SK-N-SH treated with all-trans-retinoic acid at 6 μM for 48 hours (cell line): ENCODE results near the gene RABGAP1L.
"Not testable (repeated sequence)": the region's sequence is repeated elsewhere in the genome, so short reads cannot be mapped to it uniquely, and the experiment has no call there.

Experiments
- ATAC-seq: fragments of 200-7000 bp; cut with Tn5 transposase; 3 replicates; pipeline ENCODE4 v1.9.1; 2020; ENCODE audit warnings: mild to moderate bottlenecking, moderate library complexity
- ARNTL ChIP-seq: fragments of 450-650 bp; formaldehyde crosslinking; IDR thresholded peaks from 2 replicates; pipeline ENCODE4 v1.5.0; 2020; ENCODE audit warnings: low read depth, mild to moderate bottlenecking, moderate library complexity, borderline replicate concordance
- BACH2 ChIP-seq: fragments of 250-450 bp; sonication (Bioruptor Pico); IDR thresholded peaks from 2 replicates; pipeline ENCODE4 v1.9.0; 2021; ENCODE audit warnings: mild to moderate bottlenecking, borderline replicate concordance
- CSDC2 ChIP-seq: fragments of 250-450 bp; sonication (Bioruptor Pico); IDR thresholded peaks from 2 replicates; pipeline ENCODE4 v1.5.0; 2020; ENCODE audit warnings: mild to moderate bottlenecking, moderate library complexity
- CSRNP3 ChIP-seq: fragments of 250-450 bp; sonication (Bioruptor Pico); IDR thresholded peaks from 2 replicates; pipeline ENCODE4 v1.5.1; 2021; ENCODE audit warnings: mild to moderate bottlenecking, moderate library complexity
- ESRRG ChIP-seq: fragments of 250-450 bp; sonication (Bioruptor Pico); IDR thresholded peaks from 2 replicates; pipeline ENCODE4 v1.6.1; 2021; ENCODE audit warnings: mild to moderate bottlenecking
- GLIS3 ChIP-seq: fragments of 250-450 bp; sonication (Bioruptor Pico); IDR thresholded peaks from 2 replicates; pipeline ENCODE4 v1.5.0; 2020; ENCODE audit warnings: mild to moderate bottlenecking, moderate library complexity
- ISL1 ChIP-seq: fragments of 250-450 bp; sonication (Bioruptor Pico); IDR thresholded peaks from 2 replicates; pipeline ENCODE4 v2.1.2; 2022; ENCODE audit warnings: mild to moderate bottlenecking, moderate library complexity
- OSR1 ChIP-seq: fragments of 250-450 bp; sonication (Bioruptor Pico); IDR thresholded peaks from 2 replicates; pipeline ENCODE4 v1.8.0; 2022; ENCODE audit warnings: moderate library complexity, mild to moderate bottlenecking, inconsistent platforms
- PATZ1 ChIP-seq: fragments of 250-450 bp; sonication (Bioruptor Pico); IDR thresholded peaks from 2 replicates; pipeline ENCODE4 v1.8.0; 2020; ENCODE audit warnings: mild to moderate bottlenecking, moderate library complexity, borderline replicate concordance
- PPARA ChIP-seq: fragments of 250-450 bp; sonication (Bioruptor Pico); IDR thresholded peaks from 2 replicates; pipeline ENCODE4 v1.5.0; 2020; ENCODE audit warnings: mild to moderate bottlenecking, borderline replicate concordance
- RARB ChIP-seq: fragments of 250-450 bp; sonication (Bioruptor Pico); IDR thresholded peaks from 2 replicates; pipeline ENCODE4 v1.8.0; 2021; ENCODE audit warnings: mild to moderate bottlenecking, moderate library complexity
- SNAI2 ChIP-seq: fragments of 250-450 bp; sonication (Bioruptor Pico); IDR thresholded peaks from 2 replicates; pipeline ENCODE4 v1.5.0; 2020; ENCODE audit warnings: mild to moderate bottlenecking, moderate library complexity
- TCF4 ChIP-seq: fragments of 250-450 bp; sonication (Bioruptor Pico); IDR thresholded peaks from 2 replicates; pipeline ENCODE4 v1.8.0; 2021; ENCODE audit warnings: mild to moderate bottlenecking, moderate library complexity, borderline replicate concordance
- TOX ChIP-seq: fragments of 250-450 bp; sonication (Bioruptor Pico); IDR thresholded peaks from 2 replicates; pipeline ENCODE4 v1.8.0; 2021; ENCODE audit warnings: mild to moderate bottlenecking, moderate library complexity, borderline replicate concordance
- ZC3H10 ChIP-seq: fragments of 250-450 bp; sonication (Bioruptor Pico); IDR thresholded peaks from 2 replicates; pipeline ENCODE4 v1.5.1; 2021; ENCODE audit warnings: mild to moderate bottlenecking, moderate library complexity
- ZFP3 ChIP-seq: fragments of 250-450 bp; sonication (Bioruptor Pico); IDR thresholded peaks from 2 replicates; pipeline ENCODE4 v1.5.0; 2020; ENCODE audit warnings: mild to moderate bottlenecking, moderate library complexity
- ZFP30 ChIP-seq: fragments of 450-650 bp; formaldehyde crosslinking; IDR thresholded peaks from 2 replicates; pipeline ENCODE4 v1.5.0; 2022; ENCODE audit warnings: mild to moderate bottlenecking, moderate library complexity
- ZNF565 ChIP-seq: fragments of 450-650 bp; formaldehyde crosslinking; conservative IDR thresholded peaks from 2 replicates; pipeline ENCODE4 v1.5.0; 2020; ENCODE audit warnings: low read depth, mild to moderate bottlenecking, moderate library complexity
- ZNF70 ChIP-seq: fragments of 450-650 bp; formaldehyde crosslinking; IDR thresholded peaks from 2 replicates; pipeline ENCODE4 v1.5.0; 2020; ENCODE audit warnings: mild to moderate bottlenecking, moderate library complexity
- ZNF8 ChIP-seq: fragments of 450-650 bp; formaldehyde crosslinking; IDR thresholded peaks from 2 replicates; pipeline ENCODE4 v1.5.0; 2020; ENCODE audit warnings: mild to moderate bottlenecking, moderate library complexity
- TF ChIP-seq, protein P1 (sequence below): fragments of 250-450 bp; sonication (Bioruptor Pico); IDR thresholded peaks from 2 replicates; pipeline ENCODE4 v1.5.1; 2020; ENCODE audit warnings: low read depth, mild to moderate bottlenecking, moderate library complexity
- TF ChIP-seq, protein P2 (sequence below): fragments of 250-450 bp; sonication (Bioruptor Pico); IDR thresholded peaks from 2 replicates; pipeline ENCODE4 v1.8.0; 2021; ENCODE audit warnings: low read depth, mild to moderate bottlenecking, moderate library complexity, borderline replicate concordance

Gene RABGAP1L

DNA sequence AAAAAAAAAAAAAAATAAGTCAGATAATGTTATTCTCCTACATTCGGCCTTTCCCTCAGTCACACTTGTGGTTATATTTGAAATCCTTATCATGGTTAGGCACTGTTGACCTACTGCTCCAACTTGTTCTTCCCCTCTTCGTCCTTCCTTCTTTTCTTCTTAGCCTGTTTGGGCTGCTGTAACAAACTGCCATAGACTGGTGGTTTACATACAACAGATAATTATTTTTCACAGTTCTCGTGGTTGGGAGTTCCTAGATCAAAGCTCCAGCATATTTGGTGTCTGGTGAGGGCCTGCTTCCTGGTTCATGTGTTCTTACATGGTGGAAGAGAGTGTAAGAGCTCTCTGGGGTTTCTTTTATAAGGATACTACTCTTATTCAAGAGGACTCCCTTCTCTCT is 73.4 kb downstream of the RABGAP1L start:
- TF ChIP-seq, protein P1, sequence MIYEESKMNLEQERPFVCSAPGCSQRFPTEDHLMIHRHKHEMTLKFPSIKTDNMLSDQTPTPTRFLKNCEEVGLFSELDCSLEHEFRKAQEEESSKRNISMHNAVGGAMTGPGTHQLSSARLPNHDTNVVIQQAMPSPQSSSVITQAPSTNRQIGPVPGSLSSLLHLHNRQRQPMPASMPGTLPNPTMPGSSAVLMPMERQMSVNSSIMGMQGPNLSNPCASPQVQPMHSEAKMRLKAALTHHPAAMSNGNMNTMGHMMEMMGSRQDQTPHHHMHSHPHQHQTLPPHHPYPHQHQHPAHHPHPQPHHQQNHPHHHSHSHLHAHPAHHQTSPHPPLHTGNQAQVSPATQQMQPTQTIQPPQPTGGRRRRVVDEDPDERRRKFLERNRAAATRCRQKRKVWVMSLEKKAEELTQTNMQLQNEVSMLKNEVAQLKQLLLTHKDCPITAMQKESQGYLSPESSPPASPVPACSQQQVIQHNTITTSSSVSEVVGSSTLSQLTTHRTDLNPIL: no peak
- no peak for TF ChIP-seq ARNTL
- no peak for TF ChIP-seq ZFP3 (CRISPR knock-in tag)
- no peak for TF ChIP-seq RARB (CRISPR knock-in tag)
- no peak for TF ChIP-seq CSRNP3 (CRISPR knock-in tag)
- no peak for TF ChIP-seq TCF4 (CRISPR knock-in tag)
- no peak for TF ChIP-seq ZC3H10 (CRISPR knock-in tag)
- no peak for TF ChIP-seq ESRRG
- TF ChIP-seq ZNF565 (CRISPR knock-in tag): no peak
- no peak for TF ChIP-seq ISL1 (CRISPR knock-in tag)
- TF ChIP-seq OSR1: no peak
- no peak for TF ChIP-seq BACH2 (CRISPR knock-in tag)
- TF ChIP-seq ZNF8 (CRISPR knock-in tag): no peak
- no peak for ATAC-seq

GRCh38 chr1:174238845-174239501 is 79.7 kb downstream of the RABGAP1L start:
- not testable (repeated sequence) for ATAC-seq

DNA sequence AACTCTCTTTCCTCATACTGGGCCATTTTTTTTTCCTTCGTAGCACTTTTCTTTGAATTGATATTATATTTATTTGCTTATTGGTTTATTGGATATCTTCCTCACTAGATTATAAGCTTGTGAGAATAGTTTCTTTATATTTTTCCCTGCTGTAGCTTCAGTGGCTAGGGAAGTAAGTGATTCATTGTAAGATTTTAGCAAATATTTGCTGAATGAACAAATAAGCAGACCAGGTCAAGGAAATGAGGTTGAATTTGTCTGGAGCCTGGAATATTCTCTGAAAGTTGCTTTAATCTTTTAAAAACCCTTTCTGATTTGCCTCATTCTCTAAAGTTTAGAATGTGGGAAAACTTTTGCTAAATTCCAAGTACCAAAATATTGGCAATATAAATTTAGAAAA is 80.2 kb downstream of the RABGAP1L start:
- TF ChIP-seq ZFP3 (CRISPR knock-in tag): no peak
- TF ChIP-seq OSR1: no peak
- no peak for TF ChIP-seq ZNF70 (CRISPR knock-in tag)
- TF ChIP-seq CSDC2: no peak
- no peak for TF ChIP-seq ISL1 (CRISPR knock-in tag)

GRCh38 chr1:174242856-174243255 is 83.5 kb downstream of the RABGAP1L start:
- TF ChIP-seq, protein P2, sequence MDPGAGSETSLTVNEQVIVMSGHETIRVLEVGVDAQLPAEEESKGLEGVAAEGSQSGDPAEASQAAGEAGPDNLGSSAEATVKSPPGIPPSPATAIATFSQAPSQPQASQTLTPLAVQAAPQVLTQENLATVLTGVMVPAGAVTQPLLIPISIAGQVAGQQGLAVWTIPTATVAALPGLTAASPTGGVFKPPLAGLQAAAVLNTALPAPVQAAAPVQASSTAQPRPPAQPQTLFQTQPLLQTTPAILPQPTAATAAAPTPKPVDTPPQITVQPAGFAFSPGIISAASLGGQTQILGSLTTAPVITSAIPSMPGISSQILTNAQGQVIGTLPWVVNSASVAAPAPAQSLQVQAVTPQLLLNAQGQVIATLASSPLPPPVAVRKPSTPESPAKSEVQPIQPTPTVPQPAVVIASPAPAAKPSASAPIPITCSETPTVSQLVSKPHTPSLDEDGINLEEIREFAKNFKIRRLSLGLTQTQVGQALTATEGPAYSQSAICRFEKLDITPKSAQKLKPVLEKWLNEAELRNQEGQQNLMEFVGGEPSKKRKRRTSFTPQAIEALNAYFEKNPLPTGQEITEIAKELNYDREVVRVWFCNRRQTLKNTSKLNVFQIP (CRISPR knock-in tag): no peak
- no peak for TF ChIP-seq SNAI2 (CRISPR knock-in tag)
- no peak for TF ChIP-seq ZFP3 (CRISPR knock-in tag)
- no peak for TF ChIP-seq ZNF70 (CRISPR knock-in tag)
- no peak for TF ChIP-seq ISL1 (CRISPR knock-in tag)
- TF ChIP-seq CSRNP3 (CRISPR knock-in tag): no peak
- no peak for TF ChIP-seq RARB (CRISPR knock-in tag)
- no peak for ATAC-seq

More for the DNA sequence above, 80.2 kb downstream of the RABGAP1L start:
- no peak for ATAC-seq

- no peak for TF ChIP-seq RARB (CRISPR knock-in tag)
- TF ChIP-seq ZNF8 (CRISPR knock-in tag): no peak
- TF ChIP-seq PPARA: no peak
- TF ChIP-seq ZFP3 (CRISPR knock-in tag): no peak
- TF ChIP-seq ZC3H10 (CRISPR knock-in tag): no peak
- no peak for TF ChIP-seq TOX (CRISPR knock-in tag)
- no peak for TF ChIP-seq CSDC2
- TF ChIP-seq ZNF565 (CRISPR knock-in tag): no peak
- TF ChIP-seq, protein P1: no peak
- no peak for TF ChIP-seq ZFP30
- no peak for TF ChIP-seq PATZ1 (CRISPR knock-in tag)
- no peak for TF ChIP-seq ESRRG
- no peak for TF ChIP-seq GLIS3 (CRISPR knock-in tag)
- TF ChIP-seq BACH2 (CRISPR knock-in tag): no peak
- no peak for TF ChIP-seq SNAI2 (CRISPR knock-in tag)
- TF ChIP-seq, protein P2 (CRISPR knock-in tag): no peak
- TF ChIP-seq OSR1: no peak
- no peak for TF ChIP-seq ARNTL
- no peak for ATAC-seq
These were observed 84.2 kb downstream of the RABGAP1L start for GRCh38 chr1:174243451-174244000.
